SKM-1 treated with dmso at 0.1 percent for 144 hours (cell line): ENCODE results near the gene FHOD3.
"Not testable (repeated sequence)": the region's sequence is repeated elsewhere in the genome, so short reads cannot be mapped to it uniquely, and the experiment has no call there.

Experiments used
- DNase-seq: peaks from one replicate; lab custom pipeline; 2025; ENCODE audit not compliant: unreplicated experiment; lab: John Stamatoyannopoulos, UW

Gene FHOD3

DNA sequence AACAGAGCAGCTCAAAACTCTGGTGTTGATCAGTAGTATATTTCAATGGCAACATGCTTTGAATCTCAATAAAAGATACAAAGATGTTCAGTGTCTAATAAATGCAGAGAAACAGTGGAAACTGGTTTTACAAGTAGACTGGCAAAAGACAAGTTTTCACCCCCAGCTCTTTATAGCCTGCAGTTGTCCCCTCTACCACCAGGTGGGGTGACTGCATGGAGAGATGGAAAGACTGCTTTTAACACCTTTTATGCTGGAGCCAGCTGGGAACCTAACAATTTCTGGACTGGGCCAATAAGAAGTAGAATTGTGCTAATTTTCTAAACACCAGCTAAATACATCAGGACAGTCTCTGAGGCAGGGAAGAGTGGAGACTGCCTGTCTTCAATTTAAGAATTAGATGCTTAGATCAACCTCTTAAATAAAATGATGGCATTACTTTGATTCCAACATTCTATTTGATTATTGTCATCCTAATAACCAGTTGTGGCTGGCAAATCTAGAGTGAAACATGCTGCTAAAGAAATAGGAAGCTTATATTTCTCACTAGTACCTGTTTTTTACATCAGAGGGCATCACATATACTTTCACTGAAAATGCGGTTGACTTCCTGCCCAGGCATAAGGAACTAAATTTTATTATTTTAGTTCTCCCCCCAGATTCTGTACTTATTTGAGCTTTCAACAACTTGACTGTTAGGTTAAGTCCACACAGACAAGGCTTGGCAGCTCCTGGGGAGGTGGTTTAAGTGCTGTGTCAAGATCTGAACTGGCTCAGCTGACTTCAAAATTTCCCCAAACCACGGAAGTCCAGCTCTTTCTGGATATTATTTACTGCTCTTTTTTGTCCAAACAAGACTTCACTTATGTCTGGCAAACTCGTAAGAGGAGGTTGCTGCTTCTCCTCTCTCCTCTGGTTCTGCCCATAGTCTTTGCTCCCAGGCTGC lies 390.8 kb downstream of the FHOD3 start:
- DNase-seq: peak; percentile 38

- no peak for DNase-seq
These were observed 394.9 kb downstream of the FHOD3 start for GRCh38 chr18:36692371-36692770.

DNA sequence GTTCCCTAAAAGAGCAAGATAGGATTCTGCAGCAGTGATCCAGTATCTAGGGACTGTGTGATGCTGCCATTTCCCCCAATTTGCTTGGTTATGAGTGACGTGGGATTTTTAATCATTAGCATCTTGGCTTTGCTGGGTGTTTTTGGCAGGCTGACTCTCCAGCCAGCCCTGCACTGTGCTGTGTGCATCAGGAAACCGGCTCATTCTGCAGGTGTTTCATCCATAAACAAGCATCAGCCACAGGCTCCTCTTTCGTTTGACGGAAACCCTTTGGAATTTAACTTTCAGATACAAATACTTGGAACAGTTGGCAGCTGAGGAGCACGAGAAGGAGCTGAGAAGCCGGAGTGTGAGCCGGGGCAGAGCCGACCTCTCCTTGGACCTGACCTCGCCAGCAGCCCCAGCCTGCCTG lies 395.4 kb downstream of the FHOD3 start:
- DNase-seq: no peak

GRCh38 chr18:36693931-36694620 lies 396.6 kb downstream of the FHOD3 start:
- DNase-seq: no peak

DNA sequence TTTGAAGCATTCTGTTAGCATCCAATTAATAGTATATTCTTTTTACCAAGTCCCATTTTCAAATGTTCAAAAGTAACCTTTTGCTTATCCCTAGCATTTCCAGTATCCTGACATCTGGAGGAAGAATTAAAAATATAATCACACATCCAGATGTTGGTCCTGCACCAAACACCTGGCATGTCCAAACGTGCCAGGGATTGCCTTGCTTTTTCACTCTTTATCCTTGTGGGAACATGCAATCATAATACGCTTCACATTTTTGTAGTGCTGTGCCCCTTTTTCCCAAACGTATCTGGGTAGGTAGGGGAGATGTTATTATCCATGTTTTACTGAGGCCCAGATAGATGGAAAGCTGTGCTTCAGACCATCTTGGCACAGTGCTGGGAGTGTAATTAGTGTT lies 398.3 kb downstream of the FHOD3 start:
- no peak for DNase-seq

DNA sequence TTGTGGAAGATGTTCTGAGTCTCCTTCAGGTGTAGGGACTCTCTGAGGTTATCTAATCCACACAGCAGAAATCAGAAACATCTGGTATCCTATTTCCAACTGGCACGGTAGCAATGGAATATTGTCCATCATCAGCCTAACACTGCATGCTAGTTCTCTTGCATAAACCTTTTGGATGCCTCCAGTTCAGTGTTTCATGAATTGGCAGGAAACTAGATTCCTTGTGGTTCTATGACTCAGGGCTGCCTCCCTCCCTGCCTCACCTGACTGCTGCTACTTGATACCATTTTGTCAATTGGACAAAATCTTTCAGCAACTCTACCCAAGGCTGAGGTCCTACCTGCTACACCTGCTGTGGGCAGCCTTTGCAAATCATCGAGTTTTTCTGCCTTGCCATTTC lies 400.4 kb downstream of the FHOD3 start:
- no peak for DNase-seq

GRCh38 chr18:36700955-36701354 lies 403.4 kb downstream of the FHOD3 start:
- no peak for DNase-seq

DNA sequence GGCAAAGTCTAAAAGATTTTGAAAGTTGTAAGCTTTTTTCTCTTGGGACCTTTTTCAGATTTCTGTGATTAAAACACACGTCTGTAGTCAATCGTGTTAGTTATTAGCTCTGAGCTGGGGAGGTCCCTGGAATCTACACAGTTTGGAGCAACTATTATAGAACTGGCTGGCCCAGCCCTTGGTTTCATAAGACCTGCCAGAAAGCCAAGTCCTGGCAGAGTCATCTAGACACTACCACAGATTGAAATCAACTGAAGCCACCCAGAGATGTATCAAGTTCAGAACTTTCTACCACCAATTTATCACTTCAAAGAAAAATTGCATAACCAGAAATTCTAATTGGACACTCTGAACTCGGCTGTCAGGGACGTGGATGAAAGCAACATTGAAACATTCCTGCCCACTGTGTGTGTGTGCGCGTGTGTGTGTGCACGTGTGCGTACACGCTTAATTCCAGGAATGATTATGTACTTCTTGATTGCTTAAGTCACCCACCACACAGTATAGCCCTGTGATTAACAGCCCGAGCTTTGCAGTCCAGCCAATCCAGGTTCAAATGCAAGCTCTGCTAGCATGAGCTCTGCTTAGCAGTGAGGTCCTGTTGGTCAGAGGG lies 405.0 kb downstream of the FHOD3 start:
- DNase-seq: no peak

GRCh38 chr18:36704156-36704555 lies 406.6 kb downstream of the FHOD3 start:
- no peak for DNase-seq

- no peak for DNase-seq
These were observed 408.8 kb downstream of the FHOD3 start for GRCh38 chr18:36706134-36706881.

GRCh38 chr18:36708366-36708765 lies 410.9 kb downstream of the FHOD3 start:
- no peak for DNase-seq

GRCh38 chr18:36709315-36709714 lies 411.8 kb downstream of the FHOD3 start:
- DNase-seq: no peak

- DNase-seq: no peak
These were observed 413.7 kb downstream of the FHOD3 start for GRCh38 chr18:36711014-36711725.

DNA sequence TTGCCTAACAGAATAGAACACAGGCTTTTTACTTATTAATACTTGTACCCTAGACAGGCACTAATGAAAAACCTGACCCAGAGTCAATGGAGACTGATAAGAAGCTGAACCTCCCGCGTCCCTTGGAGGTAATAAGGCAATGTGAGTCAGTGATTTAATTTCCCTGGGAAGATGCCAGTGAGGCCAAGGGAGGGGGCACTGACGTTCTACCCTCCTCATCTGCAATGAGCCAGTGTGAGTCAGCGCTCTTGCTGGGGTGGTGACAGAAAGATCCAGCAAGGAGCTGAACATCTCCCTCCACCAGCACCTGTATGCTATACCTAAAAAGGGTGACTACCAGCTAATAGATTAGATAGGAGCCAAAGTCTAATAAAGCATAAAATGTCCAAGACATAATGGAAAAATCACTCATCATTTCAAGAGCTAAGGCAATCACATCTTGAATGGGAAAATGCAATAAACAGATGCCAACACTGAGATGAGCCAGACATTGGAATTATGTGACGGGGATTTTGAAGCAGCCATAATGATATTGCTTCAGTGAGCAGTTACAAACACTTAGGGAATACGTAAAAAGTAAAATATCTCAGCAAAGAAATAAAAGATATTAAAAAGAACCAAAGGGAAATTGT lies 414.4 kb downstream of the FHOD3 start:
- DNase-seq: no peak

GRCh38 chr18:36714476-36714875 lies 417.0 kb downstream of the FHOD3 start:
- DNase-seq: no peak

GRCh38 chr18:36717422-36718110 lies 420.1 kb downstream of the FHOD3 start:
- DNase-seq: no peak

DNA sequence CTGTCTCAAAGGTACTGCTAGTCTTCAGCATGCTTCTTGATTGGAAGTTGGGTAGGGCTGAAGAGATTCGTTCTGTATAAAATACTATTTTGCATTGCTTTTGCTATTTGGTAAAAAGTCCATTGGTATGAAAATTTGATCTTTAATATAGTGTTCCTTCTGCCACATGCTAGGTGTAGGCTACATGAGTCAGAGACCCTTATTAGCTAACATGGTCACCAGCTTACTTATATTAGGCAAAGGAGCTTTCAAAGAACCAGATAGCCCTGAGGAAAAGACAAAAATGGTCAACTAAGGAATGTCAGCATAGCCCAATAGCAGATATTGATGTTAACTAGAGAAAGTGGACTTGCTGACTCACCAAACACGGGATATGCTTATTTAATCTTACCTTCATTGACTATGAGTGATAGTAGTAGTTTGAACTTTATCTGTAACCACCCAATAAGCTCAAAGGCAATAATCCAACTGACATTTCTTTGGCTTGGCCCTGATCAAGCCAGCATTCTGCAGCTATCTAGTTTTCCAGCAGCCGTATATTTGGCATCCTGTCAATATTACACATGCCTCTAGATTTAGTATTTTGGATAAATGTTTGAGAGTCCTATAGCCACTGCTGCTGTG lies 421.3 kb downstream of the FHOD3 start:
- no peak for DNase-seq

DNA sequence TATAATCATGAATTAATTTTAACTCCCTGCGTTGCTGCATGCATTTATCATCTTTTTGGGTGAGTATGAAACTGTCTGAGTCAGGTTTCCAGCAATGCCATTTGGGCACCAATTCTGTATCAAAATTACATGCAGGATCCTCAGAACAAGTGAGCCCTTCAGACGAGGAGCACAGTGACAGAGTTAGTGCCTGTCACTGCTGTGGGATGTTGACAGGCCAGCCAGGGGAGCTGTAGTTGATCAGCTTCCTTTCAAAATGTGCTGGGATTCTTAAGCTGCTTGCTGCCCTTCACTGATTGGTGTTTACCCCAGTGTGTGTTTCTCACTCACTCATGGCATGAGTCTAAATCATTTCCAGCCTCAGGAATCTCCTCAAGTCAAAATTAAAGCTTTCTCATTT lies 422.1 kb downstream of the FHOD3 start:
- DNase-seq: no peak

DNA sequence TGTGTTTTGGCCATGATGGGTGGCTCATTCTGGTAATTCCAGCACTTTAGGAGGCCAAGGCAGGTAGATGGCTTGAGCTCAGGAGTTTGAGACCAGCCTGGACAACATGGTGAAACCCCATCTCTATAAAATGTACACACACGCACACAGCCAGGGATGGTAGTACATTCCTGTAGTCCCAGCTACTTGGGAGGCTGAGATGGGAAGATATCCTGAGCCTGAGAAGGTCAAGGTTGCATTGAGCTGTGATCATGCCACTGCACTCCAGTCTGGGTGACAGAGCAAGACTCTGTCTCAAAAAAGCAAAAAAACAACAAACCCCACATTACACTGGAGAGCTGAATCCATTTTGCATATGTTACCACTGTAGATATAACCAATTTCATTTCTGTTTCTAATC lies 423.8 kb downstream of the FHOD3 start:
- not testable (repeated sequence) for DNase-seq
